H1 (cell line): ENCODE results near the gene APOA4. TPM values are rescaled to one million over a fixed set of nuclear protein-coding genes. Genes with fewer than 3 reads are reported as not detected.
"Not testable (repeated sequence)": the region's sequence is repeated elsewhere in the genome, so short reads cannot be mapped to it uniquely, and the experiment has no call there.

ENCODE experiments used
- CTCF ChIA-PET: fragments of 300-600 bp; sonication (Branson Sonifier 250); formaldehyde crosslinking; loops from one replicate; lab custom pipeline; 2021; ENCODE audit not compliant: partially characterized antibody; lab: Charles Lee
- POLR2A ChIA-PET: fragments of 300-600 bp; sonication (Branson Sonifier 250); formaldehyde crosslinking; loops from one replicate; lab custom pipeline; 2021; ENCODE audit warnings: inconsistent platforms; ENCODE audit not compliant: partially characterized antibody; lab: Charles Lee
- DNase-seq, 2 experiments: peaks; one replicate each; pipeline versions ENCODE4 v3.0.0 to v3.0.0-alpha.2; 2010 to 2022; ENCODE audit warnings: low spot score in 2 of 2, low read depth in 1 of 2, mixed read lengths in 1 of 2
- FAIRE-seq: peaks from 2 replicates; lab custom pipeline; 2011; peaks lifted over from hg19 to GRCh38; lab: Jason Lieb, UNC
- H2AFZ ChIP-seq: 2 replicates; pipeline ENCODE4 v1.8.1; 2012; ENCODE audit warnings: low read length, inconsistent platforms
- H2AK5ac ChIP-seq: 2 replicates; pipeline ENCODE4 v1.6.1; 2013; ENCODE audit warnings: low read depth, low read length
- H2BK120ac ChIP-seq: replicated peaks from 2 replicates; pipeline ENCODE3; 2013; ENCODE audit warnings: low read depth, low read length, inconsistent platforms
- H2BK12ac ChIP-seq: 2 replicates; pipeline ENCODE4 v1.6.1; 2013; ENCODE audit warnings: low read depth, low read length
- H2BK15ac ChIP-seq: 2 replicates; pipeline ENCODE4 v1.6.1; 2013; ENCODE audit warnings: low read length
- H2BK20ac ChIP-seq: 2 replicates; pipeline ENCODE4 v1.6.1; 2013; ENCODE audit warnings: low read length
- H2BK5ac ChIP-seq: 2 replicates; pipeline ENCODE4 v1.6.1; 2013; ENCODE audit warnings: low read depth, low read length
- H3K14ac ChIP-seq: 2 replicates; pipeline ENCODE4 v1.6.1; 2013; ENCODE audit warnings: inconsistent platforms; ENCODE audit not compliant: insufficient read length
- H3K18ac ChIP-seq: 2 replicates; pipeline ENCODE4 v1.6.1; 2013; ENCODE audit warnings: low read length; ENCODE audit errors: extremely low read depth
- H3K23ac ChIP-seq: 2 replicates; pipeline ENCODE4 v1.6.1; 2013; ENCODE audit warnings: inconsistent platforms; ENCODE audit not compliant: insufficient read length
- H3K23me2 ChIP-seq: 2 replicates; pipeline ENCODE4 v1.6.1; 2013; ENCODE audit warnings: low read depth, low read length
- H3K27ac ChIP-seq: 2 replicates; pipeline ENCODE4 v1.6.1; 2011; ENCODE audit warnings: low read depth, low read length, inconsistent platforms
- H3K27me3 ChIP-seq, 4 experiments: replicated peaks in 1 of 4; 1 replicate in 1 of 4; 2 replicates in 3 of 4; pipeline versions ENCODE4 v1.6.1 to v1.8.1; 2011 to 2013; ENCODE audit warnings: low read length in 3 of 4, mild to moderate bottlenecking in 3 of 4, inconsistent platforms in 2 of 4, mixed read lengths in 2 of 4, moderate library complexity in 1 of 4; ENCODE audit not compliant: control insufficient read depth in 3 of 4, insufficient read depth in 3 of 4; ENCODE audit errors: extremely low read depth in 1 of 4
- H3K36me3 ChIP-seq, 4 experiments: 2 replicates each; pipeline versions ENCODE4 v1.6.1 to v1.8.1; 2011 to 2013; ENCODE audit warnings: mild to moderate bottlenecking in 4 of 4, low read length in 3 of 4, moderate library complexity in 2 of 4, control low read depth in 1 of 4, inconsistent platforms in 1 of 4; ENCODE audit not compliant: insufficient read depth in 4 of 4, control insufficient read depth in 2 of 4
- H3K4ac ChIP-seq: replicated peaks from 2 replicates; pipeline ENCODE3; 2013; ENCODE audit warnings: low read length, low read depth, mixed read lengths, inconsistent platforms; ENCODE audit not compliant: insufficient read length
- H3K4me1 ChIP-seq, 4 experiments: replicated peaks in 1 of 4; 1 replicate in 1 of 4; 2 replicates in 3 of 4; pipeline versions ENCODE4 v1.6.1 to v1.8.1; 2011 to 2013; ENCODE audit warnings: low read length in 3 of 4, inconsistent platforms in 2 of 4, mixed read lengths in 1 of 4; ENCODE audit not compliant: insufficient read depth in 4 of 4, control insufficient read depth in 3 of 4
- H3K4me2 ChIP-seq, 2 experiments: 2 replicates each; pipeline versions ENCODE4 v1.6.1 to v1.8.1; 2011 to 2013; ENCODE audit warnings: low read depth in 2 of 2, low read length in 2 of 2, control low read depth in 1 of 2, inconsistent platforms in 1 of 2, mild to moderate bottlenecking in 1 of 2; ENCODE audit not compliant: insufficient read depth in 1 of 2
- H3K4me3 ChIP-seq, 4 experiments: fragments of 200-600, 300-600 bp in 1 of 4; sonication (generic), shearing (Covaris generic), sonication (Bioruptor Twin) in 1 of 4; 2 replicates each; pipeline versions ENCODE4 v1.5.1 to v1.8.1; 2011 to 2016; ENCODE audit warnings: low read length in 4 of 4, low read depth in 3 of 4, control low read depth in 2 of 4, inconsistent platforms in 2 of 4, mild to moderate bottlenecking in 2 of 4, mixed read lengths in 1 of 4, moderate library complexity in 1 of 4; ENCODE audit not compliant: insufficient read depth in 2 of 4; ENCODE audit errors: extremely low read depth in 1 of 4
- H3K56ac ChIP-seq: replicated peaks from 2 replicates; pipeline ENCODE3; 2013; ENCODE audit warnings: low read depth, mild to moderate bottlenecking, mixed read lengths, low read length, inconsistent platforms; ENCODE audit not compliant: insufficient read length
- H3K79me1 ChIP-seq: 2 replicates; pipeline ENCODE4 v1.6.1; 2013; ENCODE audit warnings: low read depth, low read length, control low read depth
- H3K79me2 ChIP-seq, 2 experiments: 2 replicates each; pipeline versions ENCODE4 v1.6.1 to v1.8.1; 2012 to 2013; ENCODE audit warnings: low read length in 2 of 2, mild to moderate bottlenecking in 2 of 2, inconsistent platforms in 1 of 2; ENCODE audit not compliant: insufficient read depth in 2 of 2, control insufficient read depth in 1 of 2
- H3K9ac ChIP-seq, 4 experiments: replicated peaks in 1 of 4; 1 replicate in 1 of 4; 2 replicates in 3 of 4; pipeline versions ENCODE4 v1.6.1 to v1.8.1; 2011 to 2013; ENCODE audit warnings: low read depth in 3 of 4, low read length in 3 of 4, control low read depth in 2 of 4, mild to moderate bottlenecking in 2 of 4, moderate library complexity in 2 of 4, inconsistent platforms in 1 of 4; ENCODE audit errors: extremely low read depth in 1 of 4
- H3K9me3 ChIP-seq, 2 experiments: 2 replicates each; pipeline versions ENCODE4 v1.6.1 to v1.8.1; 2012 to 2013; ENCODE audit warnings: mild to moderate bottlenecking in 2 of 2, moderate library complexity in 2 of 2, control low read depth in 1 of 2, inconsistent platforms in 1 of 2, low read depth in 1 of 2, low read length in 1 of 2, mixed read lengths in 1 of 2; ENCODE audit not compliant: insufficient read depth in 2 of 2
- H4K20me1 ChIP-seq, 2 experiments: replicated peaks in 1 of 2; 2 replicates each; pipeline versions ENCODE3 to v1.8.1; 2011 to 2013; ENCODE audit warnings: inconsistent platforms in 2 of 2, low read length in 2 of 2, mild to moderate bottlenecking in 1 of 2; ENCODE audit not compliant: insufficient read depth in 2 of 2, control insufficient read depth in 1 of 2
- H4K5ac ChIP-seq: 2 replicates; pipeline ENCODE4 v1.6.1; 2013; ENCODE audit warnings: low read length, low read depth, mixed read lengths, inconsistent platforms; ENCODE audit not compliant: insufficient read length
- H4K8ac ChIP-seq: 2 replicates; pipeline ENCODE4 v1.8.0; 2013; ENCODE audit warnings: mild to moderate bottlenecking, moderate library complexity, low read length, inconsistent platforms; ENCODE audit not compliant: insufficient read depth; ENCODE audit errors: extremely low read depth
- H4K91ac ChIP-seq: replicated peaks from 2 replicates; pipeline ENCODE3; 2013; ENCODE audit warnings: low read length, mixed read lengths, inconsistent platforms; ENCODE audit not compliant: insufficient read length
- EP300 ChIP-seq, 2 experiments: IDR thresholded peaks; 1 replicate in 1 of 2; 2 replicates in 1 of 2; pipeline ENCODE4 v1.6.1; 2011 to 2012; ENCODE audit warnings: low read depth in 2 of 2, low read length in 2 of 2, mild to moderate bottlenecking in 2 of 2, borderline replicate concordance in 1 of 2, inconsistent platforms in 1 of 2, moderate library complexity in 1 of 2
- RNF2 ChIP-seq: fragments of 200-900, 300-1000 bp; sonication (generic); IDR thresholded peaks from 2 replicates; pipeline ENCODE4 v1.7.1; 2016; ENCODE audit warnings: borderline replicate concordance, low read depth, mild to moderate bottlenecking, antibody characterized with exemption, low read length; ENCODE audit not compliant: poor library complexity, severe bottlenecking; ENCODE audit errors: missing control alignments
- SIX5 ChIP-seq: IDR thresholded peaks from 2 replicates; pipeline ENCODE4 v1.6.1; 2011; ENCODE audit warnings: mild to moderate bottlenecking, low read depth, low read length
- SP1 ChIP-seq: IDR thresholded peaks from 2 replicates; pipeline ENCODE4 v1.6.1; 2011; ENCODE audit warnings: low read depth, low read length
- SRF ChIP-seq: IDR thresholded peaks from 2 replicates; pipeline ENCODE4 v1.6.1; 2011; ENCODE audit warnings: mild to moderate bottlenecking, low read depth, low read length, moderate library complexity
- WGBS, 2 experiments: shearing (Covaris generic) in 1 of 2; methylation state at CpG; one replicate each; pipeline versions ENCODE4 v1.1.6 to v1.1.7; 2013 to 2015; ENCODE audit warnings: low lambda C conversion rate in 2 of 2, mixed read lengths in 2 of 2, inconsistent platforms in 1 of 2, low coverage in 1 of 2, missing lambda C conversion rate in 1 of 2; ENCODE audit not compliant: insufficient replicate concordance in 2 of 2, insufficient coverage in 1 of 2, insufficient read length in 1 of 2; ENCODE audit errors: extremely low coverage in 1 of 2, missing lambda C conversion rate in 1 of 2; 5-methylcytosine and 5-hydroxymethylcytosine counted together
- polyA plus RNA-seq, 7 experiments: library from polyadenylated mRNA; depleted of rRNA in 3 of 7; stranded (reverse) in 5 of 7; unstranded in 2 of 7; fragments of >200 nt in 5 of 7; fragments of 200-250 nt in 2 of 7; gene quantifications; 1 replicate in 5 of 7; 2 replicates in 1 of 7; 4 replicates in 1 of 7; pipeline versions ENCODE4 v1.2.1 to v1.2.3, GENCODE V29; 2011 to 2013; ENCODE audit warnings: missing spikeins in 2 of 7, mixed read lengths in 2 of 7
- total RNA-seq: library from RNA; stranded (reverse); fragmentation: NEBNext Ultra II Directional; extraction: Animal tissue kit (Norgen Biotek cat#: 25700); gene quantifications from 2 replicates; pipeline ENCODE4 v1.2.1, GENCODE V29; 2021

The APOA4 gene
- total and polyA plus RNA-seq, 2 of the 8 experiments (the other 6 are each of a cell fraction or from before 2014, with no cell fraction given), result not detected

DNA sequence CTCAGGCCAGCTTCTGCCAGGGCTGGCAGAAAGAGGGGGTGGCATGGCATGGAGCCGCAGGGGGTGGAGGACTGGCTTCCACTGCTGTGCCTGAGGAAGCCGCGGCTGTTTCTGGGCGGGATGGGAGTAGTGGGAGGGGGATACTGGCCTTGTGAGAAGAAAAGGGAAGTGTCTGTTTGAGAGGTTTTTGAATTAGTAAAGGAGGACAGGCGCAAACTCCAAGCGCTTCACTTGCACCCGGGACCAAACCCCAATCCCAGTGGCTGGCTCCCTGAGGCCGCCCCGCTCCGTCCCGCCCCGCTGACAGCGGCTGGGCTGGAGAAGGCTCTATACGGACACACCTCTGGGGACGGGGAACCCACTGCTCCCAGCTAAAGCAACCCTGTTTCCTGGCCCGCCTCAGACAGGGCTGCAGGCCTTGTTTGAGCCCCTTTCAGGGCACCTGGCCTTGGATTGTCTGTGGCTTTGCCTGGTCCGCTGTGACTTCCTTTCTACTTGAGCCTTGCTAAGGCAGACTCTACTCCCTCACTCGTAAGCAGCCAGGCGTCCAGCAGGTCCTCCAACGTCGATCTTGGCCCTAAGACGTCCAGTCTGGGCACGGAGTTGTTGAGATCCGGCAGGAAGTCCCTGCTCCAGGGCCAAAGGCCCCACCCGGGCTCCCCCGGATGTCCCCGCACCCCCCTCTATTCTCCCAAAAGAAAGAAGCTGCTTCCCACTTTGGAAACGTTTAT lies 12.1 kb upstream of the APOA4 start (continued):
- TF ChIP-seq SRF (no peak), SP1 (no peak), EP300 (IDR thresholded peaks at IDR 0.05; ENCODE audit: borderline replicate concordance in 1 of 2, low read depth in 2 of 2, low read length in 2 of 2) (no peak), SIX5 (no peak), RNF2 (no peak)

DNA sequence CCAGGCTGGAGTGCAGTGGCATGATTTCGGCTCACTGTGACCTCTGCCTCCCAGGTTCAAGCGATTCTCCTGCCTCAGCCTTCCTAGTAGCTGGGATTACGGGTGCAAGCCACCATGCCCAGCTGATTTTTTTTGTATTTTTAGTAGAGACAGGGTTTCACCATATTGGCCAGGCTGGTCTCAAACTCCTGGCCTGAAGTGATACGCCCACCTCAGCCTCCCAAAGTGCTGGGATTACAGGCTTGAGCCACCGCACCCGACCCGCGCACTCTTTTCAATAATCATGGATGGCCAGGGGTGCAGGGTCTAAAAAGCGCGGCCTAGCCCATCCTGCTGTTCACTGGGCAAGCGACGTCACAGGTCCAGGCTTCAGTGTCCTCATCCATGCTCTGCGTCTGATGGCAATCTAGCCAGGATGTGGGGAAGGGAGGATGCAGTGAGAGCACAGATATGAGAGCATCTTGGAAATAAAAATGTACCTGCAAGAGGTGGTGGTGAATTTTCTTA lies 11.5 kb upstream of the APOA4 start:
- H3K36me3 ChIP-seq, H2BK20ac ChIP-seq, H3K79me1 ChIP-seq, H3K18ac ChIP-seq, H3K27ac ChIP-seq, H4K5ac ChIP-seq, H4K91ac ChIP-seq, H3K56ac ChIP-seq, H3K9ac ChIP-seq, H3K23me2 ChIP-seq, H2BK120ac ChIP-seq, H3K27me3 ChIP-seq, FAIRE-seq, H2AK5ac ChIP-seq, H3K4ac ChIP-seq, H3K79me2 ChIP-seq, H3K14ac ChIP-seq, DNase-seq, H3K23ac ChIP-seq, H4K8ac ChIP-seq, H2AFZ ChIP-seq, H2BK5ac ChIP-seq, H3K9me3 ChIP-seq, H4K20me1 ChIP-seq: not testable (repeated sequence)
- CTCF ChIA-PET, result interaction anchor here (1.3 to 12.2 kb wide), 4 partner anchors 12 to 271 kb away, joined by 3 to 237 read pairs (median 34); partner anchors contain the start of genes APOA4, APOA5 and ZPR1
- Histone ChIP-seq H2BK12ac (peak overlapping the region; percentile 68; the same call in 1 of the 2 replicates), H3K4me3 (peak overlapping the region in 2 of 4 experiments; percentile 49 to 64; a peak in 2 of 8 replicates), H2BK15ac (0 out of 2 replicates have a peak overlapping the region, but pooled peaks have one; percentile 53), H3K4me2 (peak overlapping the region; percentile 80; a peak in 2 of 4 replicates), H3K4me1 (peaks cover 0 to 24% (median 4%) of the 10 kb centered on the region in 4 experiments; a peak in 5 of 7 replicates)
- POLR2A ChIA-PET, result interaction anchor here (0.8 to 2.9 kb wide), 3 partner anchors 41 to 310 kb away, joined by 3 to 16 read pairs (median 12); partner anchors contain the start of genes APOA5 and PAFAH1B2
- 74% methylated on average over 12 of the region's 13 CpGs; no CpG with 5 or more reads in 1 of the 2 experiments for WGBS, 2 experiments
